HL-60 (cell line): ENCODE measurements around the gene NUBP2.

Source experiments
- CTCF ChIP-seq: IDR thresholded peaks from one replicate; pipeline ENCODE4 v1.5.1; 2011; ENCODE audit warnings: low read length, control low read depth, inconsistent platforms; ENCODE audit not compliant: insufficient read depth
- GABPA ChIP-seq: IDR thresholded peaks from 2 replicates; pipeline ENCODE4 v1.6.1; 2012; ENCODE audit warnings: low read depth
- POLR2AphosphoS5 ChIP-seq: IDR thresholded peaks from 2 replicates; pipeline ENCODE4 v1.6.1; 2012; ENCODE audit warnings: low read depth
- REST ChIP-seq: IDR thresholded peaks from 2 replicates; pipeline ENCODE4 v1.6.1; 2012; ENCODE audit warnings: low read depth; ENCODE audit not compliant: insufficient replicate concordance
- SPI1 ChIP-seq: IDR thresholded peaks from 2 replicates; pipeline ENCODE4 v1.6.1; 2012; ENCODE audit warnings: low read depth, mild to moderate bottlenecking, borderline replicate concordance

- TF ChIP-seq CTCF: no peak
- TF ChIP-seq REST: no peak
- TF ChIP-seq GABPA: no peak
- TF ChIP-seq SPI1: no peak
- TF ChIP-seq POLR2AphosphoS5: no peak
Observed at GRCh38 chr16:1788708-1789100, 5.9 kb downstream of the NUBP2 start.
